ENCODE measurements around the gene SPTBN1.

DNA sequence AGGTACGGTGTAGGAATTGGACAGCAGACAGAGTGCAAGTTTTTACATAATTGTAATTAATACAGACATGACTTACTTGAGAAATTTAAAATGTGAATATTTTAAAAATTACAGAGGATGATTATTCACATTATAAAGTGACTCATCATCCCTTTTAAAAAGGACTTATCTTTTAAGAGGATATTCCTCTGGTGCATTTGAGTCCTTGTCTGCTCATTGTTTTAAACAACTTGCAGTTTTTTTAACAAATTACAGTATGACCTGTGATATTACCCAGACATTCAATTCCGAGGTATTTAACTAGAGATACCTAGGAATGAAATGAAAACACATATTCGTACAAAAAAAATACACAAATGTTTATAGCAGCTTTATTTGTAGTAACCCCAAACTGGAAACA is 38.0 kb downstream of the SPTBN1 start:
- TF ChIP-seq POLR2A (IDR thresholded peaks at IDR 0.05) (no peak), POLR2AphosphoS5 (IDR thresholded peaks at IDR 0.05) (no peak)
- TF ChIP-seq, protein P1, sequence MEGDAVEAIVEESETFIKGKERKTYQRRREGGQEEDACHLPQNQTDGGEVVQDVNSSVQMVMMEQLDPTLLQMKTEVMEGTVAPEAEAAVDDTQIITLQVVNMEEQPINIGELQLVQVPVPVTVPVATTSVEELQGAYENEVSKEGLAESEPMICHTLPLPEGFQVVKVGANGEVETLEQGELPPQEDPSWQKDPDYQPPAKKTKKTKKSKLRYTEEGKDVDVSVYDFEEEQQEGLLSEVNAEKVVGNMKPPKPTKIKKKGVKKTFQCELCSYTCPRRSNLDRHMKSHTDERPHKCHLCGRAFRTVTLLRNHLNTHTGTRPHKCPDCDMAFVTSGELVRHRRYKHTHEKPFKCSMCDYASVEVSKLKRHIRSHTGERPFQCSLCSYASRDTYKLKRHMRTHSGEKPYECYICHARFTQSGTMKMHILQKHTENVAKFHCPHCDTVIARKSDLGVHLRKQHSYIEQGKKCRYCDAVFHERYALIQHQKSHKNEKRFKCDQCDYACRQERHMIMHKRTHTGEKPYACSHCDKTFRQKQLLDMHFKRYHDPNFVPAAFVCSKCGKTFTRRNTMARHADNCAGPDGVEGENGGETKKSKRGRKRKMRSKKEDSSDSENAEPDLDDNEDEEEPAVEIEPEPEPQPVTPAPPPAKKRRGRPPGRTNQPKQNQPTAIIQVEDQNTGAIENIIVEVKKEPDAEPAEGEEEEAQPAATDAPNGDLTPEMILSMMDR (IDR thresholded peaks at IDR 0.05) = no peak

All from stomach (tissue), 4 donors.